ENCODE data around the gene PKD1L1.

DNA sequence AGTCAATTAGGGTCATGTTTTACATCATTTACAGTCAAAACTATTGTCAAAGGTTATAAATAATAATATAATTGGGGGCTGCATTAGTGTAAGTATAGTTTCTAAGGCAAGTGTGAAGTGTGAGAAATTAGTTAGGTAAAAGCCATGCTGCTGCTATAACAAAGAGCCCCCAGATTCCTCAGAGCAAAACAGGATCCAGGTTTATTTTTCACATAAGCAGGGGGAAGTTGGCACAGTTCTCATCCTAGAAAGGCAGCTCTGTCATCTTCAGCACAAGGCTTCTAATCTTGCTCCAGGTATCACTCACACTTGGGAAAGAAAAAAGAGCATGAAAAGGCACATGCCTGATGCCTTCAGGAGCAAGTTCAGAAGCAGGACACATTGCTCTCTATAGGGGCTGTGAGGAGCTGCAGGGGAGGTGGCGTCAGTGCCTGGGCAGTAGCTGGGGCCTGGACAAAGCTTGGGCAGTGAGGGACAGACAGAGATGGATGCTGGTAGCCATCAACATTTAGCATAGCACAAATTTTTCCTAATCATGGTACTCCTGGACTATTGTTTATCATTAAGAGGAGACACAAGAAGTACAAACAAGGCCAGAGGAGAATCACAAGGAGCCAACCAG lies 170.6 kb downstream of the PKD1L1 start:
- TF ChIP-seq POLR2AphosphoS5 (IDR thresholded peaks at IDR 0.05; ENCODE audit: low read depth, low read length) = no peak
- TF ChIP-seq GABPA (IDR thresholded peaks at IDR 0.05; ENCODE audit: low read depth) = no peak
- TF ChIP-seq CHD2 (IDR thresholded peaks at IDR 0.05; ENCODE audit: low read length, partially characterized antibody) = no peak
- TF ChIP-seq, protein P1, sequence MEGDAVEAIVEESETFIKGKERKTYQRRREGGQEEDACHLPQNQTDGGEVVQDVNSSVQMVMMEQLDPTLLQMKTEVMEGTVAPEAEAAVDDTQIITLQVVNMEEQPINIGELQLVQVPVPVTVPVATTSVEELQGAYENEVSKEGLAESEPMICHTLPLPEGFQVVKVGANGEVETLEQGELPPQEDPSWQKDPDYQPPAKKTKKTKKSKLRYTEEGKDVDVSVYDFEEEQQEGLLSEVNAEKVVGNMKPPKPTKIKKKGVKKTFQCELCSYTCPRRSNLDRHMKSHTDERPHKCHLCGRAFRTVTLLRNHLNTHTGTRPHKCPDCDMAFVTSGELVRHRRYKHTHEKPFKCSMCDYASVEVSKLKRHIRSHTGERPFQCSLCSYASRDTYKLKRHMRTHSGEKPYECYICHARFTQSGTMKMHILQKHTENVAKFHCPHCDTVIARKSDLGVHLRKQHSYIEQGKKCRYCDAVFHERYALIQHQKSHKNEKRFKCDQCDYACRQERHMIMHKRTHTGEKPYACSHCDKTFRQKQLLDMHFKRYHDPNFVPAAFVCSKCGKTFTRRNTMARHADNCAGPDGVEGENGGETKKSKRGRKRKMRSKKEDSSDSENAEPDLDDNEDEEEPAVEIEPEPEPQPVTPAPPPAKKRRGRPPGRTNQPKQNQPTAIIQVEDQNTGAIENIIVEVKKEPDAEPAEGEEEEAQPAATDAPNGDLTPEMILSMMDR (IDR thresholded peaks at IDR 0.05) = no peak
- TF ChIP-seq RAD21 (IDR thresholded peaks at IDR 0.05; ENCODE audit: low read length) = no peak

Measured in SK-N-SH (cell line).